ENCODE results near the gene DNAAF8.

DNA sequence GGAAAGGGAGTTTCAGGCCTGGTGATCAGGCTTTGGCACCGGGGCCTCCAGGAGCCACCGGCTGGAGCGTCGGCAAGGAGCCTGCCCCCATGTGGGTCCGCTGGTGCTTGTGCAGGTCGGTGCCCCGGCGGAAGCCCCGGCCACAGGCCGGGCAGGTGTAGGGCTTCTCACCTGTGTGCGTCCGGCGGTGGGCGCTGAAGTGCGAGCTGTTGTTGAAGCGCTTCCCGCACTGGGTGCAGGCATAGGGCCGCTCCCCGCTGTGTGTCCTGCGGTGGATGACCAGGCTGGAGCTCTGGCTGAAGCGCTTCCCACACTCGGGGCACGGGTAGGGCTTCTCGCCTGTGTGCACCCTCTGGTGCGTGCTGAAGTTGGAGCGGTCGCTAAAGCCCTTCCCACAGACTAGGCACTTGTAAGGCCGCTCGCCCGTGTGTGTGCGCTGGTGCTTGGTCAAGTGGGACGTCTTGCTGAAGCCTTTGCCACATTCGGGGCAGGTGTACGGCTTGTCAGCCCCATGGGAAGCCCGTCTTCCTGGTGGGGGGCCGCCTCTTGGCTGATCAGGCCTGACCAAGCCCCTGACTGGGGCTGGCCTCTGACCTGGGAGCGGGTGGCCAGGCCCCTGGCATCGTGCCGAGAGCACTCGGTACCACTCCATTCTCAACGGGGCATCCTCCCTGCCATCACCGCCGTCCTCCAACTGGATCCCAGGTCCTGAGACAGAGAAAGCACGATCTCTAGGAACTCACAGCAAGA lies 18.2 kb downstream of the DNAAF8 start:
- TF ChIP-seq, protein P1, sequence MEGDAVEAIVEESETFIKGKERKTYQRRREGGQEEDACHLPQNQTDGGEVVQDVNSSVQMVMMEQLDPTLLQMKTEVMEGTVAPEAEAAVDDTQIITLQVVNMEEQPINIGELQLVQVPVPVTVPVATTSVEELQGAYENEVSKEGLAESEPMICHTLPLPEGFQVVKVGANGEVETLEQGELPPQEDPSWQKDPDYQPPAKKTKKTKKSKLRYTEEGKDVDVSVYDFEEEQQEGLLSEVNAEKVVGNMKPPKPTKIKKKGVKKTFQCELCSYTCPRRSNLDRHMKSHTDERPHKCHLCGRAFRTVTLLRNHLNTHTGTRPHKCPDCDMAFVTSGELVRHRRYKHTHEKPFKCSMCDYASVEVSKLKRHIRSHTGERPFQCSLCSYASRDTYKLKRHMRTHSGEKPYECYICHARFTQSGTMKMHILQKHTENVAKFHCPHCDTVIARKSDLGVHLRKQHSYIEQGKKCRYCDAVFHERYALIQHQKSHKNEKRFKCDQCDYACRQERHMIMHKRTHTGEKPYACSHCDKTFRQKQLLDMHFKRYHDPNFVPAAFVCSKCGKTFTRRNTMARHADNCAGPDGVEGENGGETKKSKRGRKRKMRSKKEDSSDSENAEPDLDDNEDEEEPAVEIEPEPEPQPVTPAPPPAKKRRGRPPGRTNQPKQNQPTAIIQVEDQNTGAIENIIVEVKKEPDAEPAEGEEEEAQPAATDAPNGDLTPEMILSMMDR (conservative IDR thresholded peaks at IDR 0.05; ENCODE audit: low read depth, low read length): no peak
- no peak for TF ChIP-seq EZH2phosphoT487 (IDR thresholded peaks at IDR 0.05; ENCODE audit: borderline replicate concordance, low read length)
